HEK293T (cell line): ENCODE measurements around the gene HOXB3.

Source experiments
- BHLHE40 ChIP-seq: fragments of 450-650 bp; IDR thresholded peaks from 2 replicates; pipeline ENCODE4 v1.6.1; 2016; ENCODE audit warnings: mild to moderate bottlenecking, moderate library complexity, borderline replicate concordance
- FOXK2 ChIP-seq: fragments of 450-650 bp; IDR thresholded peaks from 2 replicates; pipeline ENCODE4 v1.6.1; 2016; ENCODE audit warnings: mild to moderate bottlenecking
- NFRKB ChIP-seq: fragments of 450-650 bp; IDR thresholded peaks from 2 replicates; pipeline ENCODE4 v1.6.1; 2016; ENCODE audit warnings: mild to moderate bottlenecking, moderate library complexity
- SUZ12 ChIP-seq: fragments of 450-650 bp; IDR thresholded peaks from 2 replicates; pipeline ENCODE4 v1.6.1; 2016; ENCODE audit warnings: mild to moderate bottlenecking
- TF ChIP-seq, protein P1 (sequence below): fragments of 450-650 bp; IDR thresholded peaks from 2 replicates; pipeline ENCODE4 v1.6.1; 2016

DNA sequence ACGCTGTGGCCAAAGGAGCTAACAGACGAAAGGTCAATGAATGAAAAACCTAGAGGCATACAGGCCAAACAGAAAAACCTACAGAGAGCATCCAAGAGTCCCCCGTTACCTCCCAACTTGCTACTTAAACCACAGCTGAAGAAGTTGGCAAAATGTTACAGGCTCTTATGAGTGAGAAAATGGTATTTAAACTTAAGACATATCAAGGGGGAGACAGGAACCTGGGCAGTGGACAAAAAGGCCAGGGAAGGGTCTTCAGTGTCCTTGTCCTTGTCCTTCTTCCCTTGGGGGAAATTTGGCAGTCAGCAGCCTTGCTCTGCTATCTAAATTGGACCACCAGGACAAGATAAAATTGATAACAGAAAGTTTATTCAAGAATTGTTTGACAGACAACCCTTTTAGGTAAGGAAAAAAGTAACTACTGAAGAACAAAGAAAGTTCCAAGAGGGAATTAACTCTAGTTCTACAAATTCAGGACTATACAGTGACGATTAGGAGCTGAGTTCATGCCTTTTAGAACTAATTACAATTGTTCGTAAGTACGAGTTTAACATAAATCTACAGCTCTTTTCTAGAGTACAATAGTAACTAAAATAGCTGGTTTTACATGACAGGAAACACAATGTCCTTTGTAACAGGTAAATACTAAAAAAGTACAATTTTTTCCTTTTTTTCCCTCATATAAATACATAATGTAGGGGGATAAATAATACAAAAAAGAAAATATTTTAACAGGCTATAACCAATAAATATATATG is 41.3 kb downstream of the HOXB3 start:
- TF ChIP-seq NFRKB (no peak), SUZ12 (no peak), FOXK2 (no peak), BHLHE40 (no peak)
- TF ChIP-seq, protein P1, sequence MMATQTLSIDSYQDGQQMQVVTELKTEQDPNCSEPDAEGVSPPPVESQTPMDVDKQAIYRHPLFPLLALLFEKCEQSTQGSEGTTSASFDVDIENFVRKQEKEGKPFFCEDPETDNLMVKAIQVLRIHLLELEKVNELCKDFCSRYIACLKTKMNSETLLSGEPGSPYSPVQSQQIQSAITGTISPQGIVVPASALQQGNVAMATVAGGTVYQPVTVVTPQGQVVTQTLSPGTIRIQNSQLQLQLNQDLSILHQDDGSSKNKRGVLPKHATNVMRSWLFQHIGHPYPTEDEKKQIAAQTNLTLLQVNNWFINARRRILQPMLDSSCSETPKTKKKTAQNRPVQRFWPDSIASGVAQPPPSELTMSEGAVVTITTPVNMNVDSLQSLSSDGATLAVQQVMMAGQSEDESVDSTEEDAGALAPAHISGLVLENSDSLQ: no peak
